GM13976 (cell line): ENCODE measurements around the gene ZMIZ1.

Source experiments
- DNase-seq: peaks from one replicate; pipeline ENCODE4 v3.0.0; 2012; ENCODE audit warnings: low spot score
- in situ Hi-C: fragments of 300-500 bp; cut with MboI; formaldehyde crosslinking; loops from one replicate; pipeline ENCODE4 v1.12.0; 2022; ENCODE audit warnings: low sequenced_read_pairs, mixed read lengths, inconsistent platforms; ENCODE audit not compliant: unreplicated experiment
- TF ChIP-seq, protein P1 (sequence below): IDR thresholded peaks from 2 replicates; pipeline ENCODE4 v1.5.1; 2012; ENCODE audit warnings: borderline replicate concordance, mild to moderate bottlenecking; ENCODE audit not compliant: insufficient read depth; ENCODE audit errors: extremely low read depth, missing control alignments, control extremely low read depth

ZMIZ1 gene

DNA sequence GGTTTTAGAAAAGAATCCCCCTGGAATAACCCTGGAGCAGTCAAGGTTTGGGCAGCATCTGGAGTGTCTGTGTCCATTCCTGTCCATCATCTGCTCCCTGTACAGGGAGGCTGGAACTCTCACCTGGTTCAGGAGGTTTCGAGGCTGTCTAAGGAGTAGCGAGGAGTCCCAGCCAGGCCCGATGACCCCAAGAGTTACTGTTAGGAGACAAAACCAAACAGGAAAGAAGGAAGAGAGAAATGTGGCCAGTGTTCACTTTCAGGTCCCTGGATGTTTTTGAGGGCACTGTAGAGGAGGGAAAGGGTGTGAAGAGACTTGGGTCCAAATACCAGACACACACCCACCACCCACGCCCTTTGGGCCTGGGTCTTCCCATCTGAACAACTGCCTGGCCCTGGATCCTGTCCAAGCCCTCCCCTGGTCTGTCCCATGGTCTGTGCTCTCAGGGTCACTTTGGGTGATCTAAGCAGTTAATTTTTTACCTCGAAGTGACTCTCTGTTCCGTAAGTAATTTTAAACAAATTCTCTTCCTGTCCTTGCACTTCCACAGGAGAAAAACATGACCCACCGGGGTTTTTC is 117.1 kb downstream of the ZMIZ1 start:
- in situ Hi-C loops: no loop called here
- DNase-seq: no peak
- TF ChIP-seq, protein P1, sequence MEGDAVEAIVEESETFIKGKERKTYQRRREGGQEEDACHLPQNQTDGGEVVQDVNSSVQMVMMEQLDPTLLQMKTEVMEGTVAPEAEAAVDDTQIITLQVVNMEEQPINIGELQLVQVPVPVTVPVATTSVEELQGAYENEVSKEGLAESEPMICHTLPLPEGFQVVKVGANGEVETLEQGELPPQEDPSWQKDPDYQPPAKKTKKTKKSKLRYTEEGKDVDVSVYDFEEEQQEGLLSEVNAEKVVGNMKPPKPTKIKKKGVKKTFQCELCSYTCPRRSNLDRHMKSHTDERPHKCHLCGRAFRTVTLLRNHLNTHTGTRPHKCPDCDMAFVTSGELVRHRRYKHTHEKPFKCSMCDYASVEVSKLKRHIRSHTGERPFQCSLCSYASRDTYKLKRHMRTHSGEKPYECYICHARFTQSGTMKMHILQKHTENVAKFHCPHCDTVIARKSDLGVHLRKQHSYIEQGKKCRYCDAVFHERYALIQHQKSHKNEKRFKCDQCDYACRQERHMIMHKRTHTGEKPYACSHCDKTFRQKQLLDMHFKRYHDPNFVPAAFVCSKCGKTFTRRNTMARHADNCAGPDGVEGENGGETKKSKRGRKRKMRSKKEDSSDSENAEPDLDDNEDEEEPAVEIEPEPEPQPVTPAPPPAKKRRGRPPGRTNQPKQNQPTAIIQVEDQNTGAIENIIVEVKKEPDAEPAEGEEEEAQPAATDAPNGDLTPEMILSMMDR: no peak

DNA sequence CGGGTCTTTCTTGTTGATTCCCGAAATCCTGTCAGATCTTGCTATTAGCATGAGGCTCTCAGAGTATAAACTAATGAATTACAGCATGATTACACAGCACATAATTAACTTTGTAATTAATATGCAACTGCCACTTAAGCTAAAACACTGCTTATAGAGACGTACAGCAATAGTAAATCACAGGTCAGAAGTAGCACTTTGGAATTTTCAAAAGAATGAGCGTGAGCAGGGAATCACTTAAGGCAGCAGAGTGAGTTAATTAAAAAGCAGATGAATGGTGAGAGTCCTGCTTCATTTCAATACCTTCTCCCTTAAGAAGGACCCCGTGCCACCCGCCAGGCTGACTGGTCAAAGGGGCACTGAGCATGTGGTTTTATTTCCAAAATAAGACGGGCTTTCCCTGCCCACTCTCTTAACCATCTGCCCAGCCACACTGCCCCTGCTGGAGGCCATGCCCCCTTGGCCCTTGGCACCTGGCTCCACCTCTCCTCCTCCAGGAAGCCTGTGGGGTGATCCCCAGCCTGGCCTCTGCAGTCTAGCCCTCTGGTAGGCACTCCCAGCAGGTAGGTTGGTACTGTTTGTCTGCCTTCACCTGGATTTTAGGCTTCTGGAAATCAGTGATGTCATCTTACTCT is 117.8 kb downstream of the ZMIZ1 start:
- no peak for DNase-seq
- TF ChIP-seq, protein P1: no peak
- in situ Hi-C loops: no loop called here

DNA sequence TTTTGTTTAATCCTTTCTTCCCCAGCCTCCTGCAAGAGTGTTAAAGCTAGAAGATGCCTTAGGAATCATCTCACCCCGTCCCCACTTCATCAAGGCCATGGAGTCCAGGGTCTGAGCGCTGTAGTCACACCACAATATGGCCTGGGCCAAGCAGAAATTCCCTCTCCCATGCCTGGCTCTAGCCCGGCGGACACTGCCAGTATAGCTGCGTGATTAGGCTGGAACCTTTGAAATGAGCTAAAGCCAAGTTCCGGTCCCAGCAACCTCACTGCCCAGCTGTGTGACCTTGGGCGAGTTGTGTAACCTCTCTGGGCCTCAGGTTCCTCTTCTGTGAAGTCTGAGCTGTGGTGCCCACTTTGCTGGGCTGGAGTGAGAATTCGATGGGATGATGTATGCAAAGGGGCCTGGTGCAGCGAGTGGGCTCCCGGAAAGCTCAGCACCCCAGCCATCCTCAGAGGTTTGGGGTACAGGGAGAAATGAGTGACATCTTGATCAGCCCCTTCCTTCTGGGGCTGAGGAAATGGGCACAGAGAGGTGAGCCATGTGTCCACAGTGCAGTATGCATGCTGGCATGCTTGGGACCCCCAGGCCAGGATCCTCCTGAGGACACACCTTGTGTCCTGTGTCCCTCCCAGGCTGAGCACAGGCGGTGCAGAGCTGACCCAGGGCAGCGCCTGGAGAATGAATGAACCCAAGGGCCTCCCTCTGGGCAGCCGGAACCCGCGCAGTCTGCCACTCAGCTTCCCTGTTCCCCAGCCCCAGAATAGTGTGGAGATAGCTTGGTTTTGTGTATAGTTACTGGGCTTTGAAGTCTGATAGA is 118.6 kb downstream of the ZMIZ1 start:
- in situ Hi-C loops: no loop called here
- DNase-seq: no peak
- TF ChIP-seq, protein P1: no peak

DNA sequence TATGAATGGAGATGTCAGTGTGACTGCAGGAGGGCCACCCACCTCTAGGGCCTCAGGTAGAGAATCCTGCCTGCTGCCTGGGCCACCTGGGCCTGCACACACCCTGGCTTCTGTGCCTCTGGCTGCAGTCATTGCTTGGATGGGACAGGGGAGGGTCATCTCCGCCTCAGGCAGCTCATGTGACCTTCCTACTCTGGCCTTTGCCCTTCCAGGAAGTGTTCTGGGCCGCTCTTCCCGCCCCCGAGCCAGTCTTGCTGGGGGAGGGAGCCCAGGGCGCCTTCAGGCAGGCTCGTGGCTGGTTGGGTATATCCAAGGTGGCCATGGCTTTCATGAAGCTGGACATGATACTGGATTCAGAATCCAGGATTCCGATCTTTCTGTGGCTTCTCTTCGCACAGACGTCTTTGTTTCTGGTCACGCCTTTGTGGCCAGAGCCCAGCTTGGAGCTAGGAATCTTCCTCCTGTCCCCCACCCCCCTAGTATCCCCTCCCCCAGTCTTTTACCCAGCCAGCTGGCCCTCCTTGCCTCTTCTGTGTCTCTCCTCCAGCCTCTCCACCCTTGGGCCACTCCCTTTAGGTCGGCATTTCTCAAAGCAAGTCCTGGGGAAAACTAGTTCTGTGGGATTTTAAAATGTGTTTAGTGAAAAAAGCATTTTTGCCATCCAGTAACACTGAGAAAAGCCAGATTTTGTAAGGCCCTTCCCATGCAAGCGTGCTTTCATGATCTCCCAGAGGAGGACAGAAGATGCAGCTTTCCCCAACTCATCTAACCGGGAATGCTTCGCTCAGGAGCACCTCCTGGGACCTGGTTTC is 119.6 kb downstream of the ZMIZ1 start:
- TF ChIP-seq, protein P1: no peak
- DNase-seq: no peak
- in situ Hi-C loops: no loop called here

DNA sequence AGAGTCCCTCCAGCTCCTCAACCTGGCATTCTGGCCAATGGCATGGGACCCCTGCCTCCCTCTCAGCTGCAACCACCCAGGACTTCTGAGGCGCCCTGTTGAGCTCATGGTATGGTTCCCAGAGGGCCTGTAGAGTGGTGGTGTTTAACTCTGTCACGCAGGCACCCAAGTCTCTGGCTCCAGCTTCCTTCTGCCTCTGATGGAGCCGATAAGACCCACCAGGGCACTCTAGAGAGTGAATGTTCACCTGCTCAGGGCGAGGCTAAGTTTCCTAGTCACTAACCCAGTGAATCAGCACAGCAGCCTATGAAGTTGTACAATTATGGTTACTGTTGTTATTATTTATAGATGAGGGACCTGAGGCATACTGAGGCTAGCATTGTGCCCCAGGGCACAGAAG is 120.4 kb downstream of the ZMIZ1 start:
- in situ Hi-C loops: no loop called here
- TF ChIP-seq, protein P1: no peak
- no peak for DNase-seq

DNA sequence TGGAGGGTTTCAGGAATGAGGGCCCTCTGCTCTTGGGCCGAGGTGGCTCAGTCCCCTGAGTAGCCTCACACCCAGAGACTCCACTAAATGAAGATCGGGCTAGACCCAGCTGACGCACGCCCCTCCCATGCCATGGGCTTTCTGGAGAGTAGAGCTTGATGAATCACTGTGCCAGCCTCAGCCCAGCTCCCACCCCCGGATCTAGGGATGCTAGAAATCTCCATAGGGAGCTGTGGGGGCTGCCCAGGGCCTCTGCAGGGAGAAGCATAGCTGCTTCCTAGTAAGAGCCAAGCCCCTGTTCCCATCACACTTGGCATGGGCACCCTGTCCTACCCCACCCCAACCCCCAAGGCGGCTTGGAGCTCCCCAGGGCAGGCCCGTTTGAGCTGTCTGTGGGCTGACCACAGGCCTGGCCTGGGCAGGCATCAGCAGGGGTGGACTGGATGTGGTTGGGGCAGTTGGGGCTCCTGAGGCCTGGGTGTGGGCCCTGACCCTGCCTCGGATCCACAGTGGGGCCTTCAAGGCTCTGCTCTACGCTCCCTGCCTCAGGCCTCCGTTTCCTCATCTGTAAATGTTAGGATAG is 121.2 kb downstream of the ZMIZ1 start:
- no peak for DNase-seq
- TF ChIP-seq, protein P1: no peak
- in situ Hi-C loops: loop anchor here (10.0 kb wide), 1 partner anchor 1145 kb away; no protein-coding TSS in a partner anchor
